A549 treated with CORT108297 at 1 μM for 4 hours (cell line): ENCODE data around the gene ZNF214. TPM values are rescaled to one million over a fixed set of nuclear protein-coding genes. Genes with fewer than 3 reads are reported as not detected.

Experiments used
- total RNA-seq: library from RNA; stranded (reverse); fragments of 200-300 nt; extraction: Qiagen RNA extraction; gene quantifications from 5 replicates; pipeline ENCODE4 v1.2.3, GENCODE V29; 2022

ZNF214 gene
- total RNA-seq = 0.57 to 1.1 TPM (median 0.79 TPM) in 5 replicates

DNA sequence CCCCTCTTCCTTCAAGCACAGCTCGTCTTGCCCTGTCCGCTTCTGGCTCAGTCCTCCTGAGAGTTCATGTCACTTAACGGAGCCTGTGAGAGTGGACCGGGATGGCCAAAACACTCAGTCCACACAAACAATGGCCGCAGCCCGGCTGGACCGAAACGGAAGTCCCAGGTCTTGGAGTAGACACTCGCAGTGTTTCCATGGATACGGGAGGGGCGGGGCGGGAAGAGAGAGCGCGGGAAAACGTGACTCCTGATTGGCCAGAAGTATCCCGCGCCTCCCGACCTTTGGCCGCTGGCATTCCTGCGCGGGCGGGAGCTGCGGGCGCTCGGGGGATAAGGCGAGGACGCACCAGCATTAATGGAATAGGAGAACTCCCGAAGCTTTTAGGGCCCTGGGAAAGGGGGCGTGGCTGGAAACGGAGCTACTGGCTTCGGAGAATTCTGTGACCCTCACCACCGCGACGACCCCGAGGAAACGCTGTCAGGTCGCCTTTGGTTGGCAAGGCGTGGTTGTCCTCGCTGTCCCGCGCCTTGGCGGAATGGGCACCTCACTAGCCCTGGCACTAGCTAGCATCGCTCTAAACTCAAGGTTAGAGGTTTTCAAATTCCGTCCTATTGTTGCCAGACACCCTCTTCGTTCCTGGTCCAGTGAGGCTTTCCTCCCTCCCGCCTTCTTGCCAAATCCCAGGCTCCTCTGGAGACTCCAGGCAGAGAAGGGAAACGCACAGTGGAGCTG, at the start of gene ZNF214, which contains the start of gene NLRP14:
TSS of gene ZNF214 (minus strand) at position 164 of the 735 bp plus-strand sequence. CDS start 17,511 bp downstream, outside the sequence.
TSS of gene NLRP14 (plus strand) at position 297 of the 735 bp plus-strand sequence. CDS start 18,108 bp downstream, outside the sequence.

Other genes with a start within 250 kb of the ZNF214 start
- 0.05 TPM in 2 of 5 replicates, not detected in the others for gene OR2AG2, start 248.4 kb downstream of the ZNF214 start, total RNA-seq
- gene OR2AG1, start 237.3 kb downstream of the ZNF214 start, total RNA-seq = not detected in 5 replicates
- gene OR6A2, start 220.7 kb downstream of the ZNF214 start, total RNA-seq = not detected in 5 replicates
- not detected in 5 replicates for gene OR10A5, start 174.7 kb downstream of the ZNF214 start, total RNA-seq
- not detected in 5 replicates for gene OR10A2, start 157.3 kb downstream of the ZNF214 start, total RNA-seq
- gene OR10A4, start 143.7 kb downstream of the ZNF214 start, total RNA-seq = not detected in 5 replicates
- gene OR2D2, start 127.8 kb downstream of the ZNF214 start, total RNA-seq = not detected in 5 replicates
- not detected in 5 replicates for gene OR2D3, start 99.3 kb downstream of the ZNF214 start, total RNA-seq
- 0.85 to 1.3 TPM (median 1.1 TPM) in 5 replicates for gene ZNF215, start 93.9 kb downstream of the ZNF214 start, total RNA-seq
- not detected in 5 replicates for gene NLRP14, start 133 bp upstream of the ZNF214 start, total RNA-seq
- not detected in 5 replicates for gene RBMXL2, start 68.7 kb upstream of the ZNF214 start, total RNA-seq
- gene SYT9, start 231.6 kb upstream of the ZNF214 start, total RNA-seq = 0.14 to 0.29 TPM (median 0.18 TPM) in 5 replicates